GM19193 (cell line): ENCODE results near the gene MPV17L2.

Source experiments
- POLR2A ChIP-seq: IDR thresholded peaks from 4 replicates; pipeline ENCODE4 v1.6.1; 2011; ENCODE audit not compliant: insufficient read depth, insufficient read length; ENCODE audit errors: extremely low read depth

Gene MPV17L2

GRCh38 chr19:18171605-18172327 is 21.3 kb upstream of the MPV17L2 start:
- TF ChIP-seq POLR2A: no peak

GRCh38 chr19:18172331-18173053 is 20.5 kb upstream of the MPV17L2 start:
- TF ChIP-seq POLR2A: no peak

- TF ChIP-seq POLR2A: no peak
Observed at GRCh38 chr19:18173054-18173571, 19.9 kb upstream of the MPV17L2 start.

GRCh38 chr19:18173572-18174288 is 19.3 kb upstream of the MPV17L2 start, which contains the start of gene IFI30:
IFI30 (plus strand) TSS chr19:18173813; CDS start chr19:18173842, 29 bp downstream.
- peak; percentile 98 for TF ChIP-seq POLR2A

- no peak for TF ChIP-seq POLR2A
Observed at GRCh38 chr19:18174983-18175382, 18.0 kb upstream of the MPV17L2 start.

- no peak for TF ChIP-seq POLR2A
Observed at GRCh38 chr19:18176367-18177310, 16.4 kb upstream of the MPV17L2 start.

- no peak for TF ChIP-seq POLR2A
Observed at GRCh38 chr19:18179957-18180356, 13.1 kb upstream of the MPV17L2 start.

GRCh38 chr19:18183529-18183928 is 9.5 kb upstream of the MPV17L2 start:
- TF ChIP-seq POLR2A: no peak

- no peak for TF ChIP-seq POLR2A
Observed at GRCh38 chr19:18185538-18185937, 7.5 kb upstream of the MPV17L2 start.

GRCh38 chr19:18190278-18190677 is 2.7 kb upstream of the MPV17L2 start:
- TF ChIP-seq POLR2A: no peak

GRCh38 chr19:18191640-18192062 is 1.4 kb upstream of the MPV17L2 start:
- TF ChIP-seq POLR2A: no peak

GRCh38 chr19:18193388-18194180 is 566 bp downstream of the MPV17L2 start:
- no peak for TF ChIP-seq POLR2A

GRCh38 chr19:18194181-18194530 is 1.1 kb downstream of the MPV17L2 start:
- no peak for TF ChIP-seq POLR2A
